DMS53 (cell line): Measurements from ENCODE around the gene HSPB9.

Source experiments
- DNase-seq: peaks from one replicate; lab custom pipeline; 2025; lab: John Stamatoyannopoulos, UW

Gene HSPB9

GRCh38 chr17:42101513-42102292, 20.9 kb upstream of the HSPB9 start:
- DNase-seq, result peak; percentile 67

- peak; percentile 17 for DNase-seq
These were observed 19.2 kb upstream of the HSPB9 start for GRCh38 chr17:42103221-42103954.

GRCh38 chr17:42104264-42104663, 18.3 kb upstream of the HSPB9 start:
- DNase-seq, result no peak

- no peak for DNase-seq
These were observed 16.6 kb upstream of the HSPB9 start for GRCh38 chr17:42106009-42106408.

GRCh38 chr17:42107124-42107523, 15.5 kb upstream of the HSPB9 start:
- DNase-seq, result no peak

GRCh38 chr17:42107597-42108576, 14.7 kb upstream of the HSPB9 start:
- no peak for DNase-seq

- no peak for DNase-seq
These were observed 13.5 kb upstream of the HSPB9 start for GRCh38 chr17:42109086-42109485.

GRCh38 chr17:42110301-42111264, 12.0 kb upstream of the HSPB9 start:
- no peak for DNase-seq

GRCh38 chr17:42111265-42111636, 11.4 kb upstream of the HSPB9 start:
- peak; percentile 19 for DNase-seq

- DNase-seq, result peak; percentile 47
These were observed 10.6 kb upstream of the HSPB9 start for GRCh38 chr17:42111871-42112551.

GRCh38 chr17:42112552-42113176, 9.9 kb upstream of the HSPB9 start, which contains the start of gene DHX58:
Gene DHX58, minus strand, starts transcription at chr17:42112714. Its CDS starts 822 bp downstream, at chr17:42111892.
- DNase-seq, result peak; percentile 88

- no peak for DNase-seq
These were observed 9.1 kb upstream of the HSPB9 start for GRCh38 chr17:42113293-42114069.

- DNase-seq, result no peak
These were observed 8.5 kb upstream of the HSPB9 start for GRCh38 chr17:42114118-42114517.

GRCh38 chr17:42116705-42117396, 5.8 kb upstream of the HSPB9 start:
- DNase-seq, result peak; percentile 87

GRCh38 chr17:42117397-42118125, 5.0 kb upstream of the HSPB9 start:
- peak; percentile 14 for DNase-seq

- no peak for DNase-seq
These were observed 4.5 kb upstream of the HSPB9 start for GRCh38 chr17:42118126-42118510.

- peak; percentile 63 for DNase-seq
These were observed 4.1 kb upstream of the HSPB9 start for GRCh38 chr17:42118545-42118944.

- no peak for DNase-seq
These were observed 3.3 kb upstream of the HSPB9 start for GRCh38 chr17:42119301-42119700.
